ENCODE data around the gene GRIK2. TPM values are rescaled to one million over a fixed set of nuclear protein-coding genes. Genes with fewer than 3 reads are reported as not detected.

The GRIK2 gene
- total RNA-seq, 1 donor from 2014 or later, result 0.86 TPM

DNA sequence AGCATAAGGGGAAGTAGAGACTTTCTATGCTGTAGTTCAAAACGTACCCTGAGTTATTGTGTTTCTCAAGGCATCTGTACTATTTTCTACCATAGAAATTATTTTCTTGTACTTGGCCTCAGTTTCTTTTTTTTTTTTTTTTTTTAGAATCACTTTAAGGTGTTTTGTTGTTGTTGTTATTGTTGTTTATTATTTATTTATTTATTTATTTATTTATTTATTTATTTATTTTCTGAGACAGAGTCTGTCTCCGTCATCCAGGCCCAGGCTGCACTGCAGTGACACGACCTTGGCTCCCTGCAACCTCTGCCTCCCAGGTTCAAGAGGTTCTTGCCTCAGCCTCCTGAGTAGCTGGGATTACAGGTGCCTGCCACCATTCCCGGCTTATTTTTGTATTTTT lies 179.1 kb downstream of the GRIK2 start:
- no peak for DNase-seq (ENCODE audit: low read depth)
- H3K4me3 ChIP-seq (ENCODE audit: low read depth, low read length), result no peak overlapping the region
- TF ChIP-seq, protein P1, sequence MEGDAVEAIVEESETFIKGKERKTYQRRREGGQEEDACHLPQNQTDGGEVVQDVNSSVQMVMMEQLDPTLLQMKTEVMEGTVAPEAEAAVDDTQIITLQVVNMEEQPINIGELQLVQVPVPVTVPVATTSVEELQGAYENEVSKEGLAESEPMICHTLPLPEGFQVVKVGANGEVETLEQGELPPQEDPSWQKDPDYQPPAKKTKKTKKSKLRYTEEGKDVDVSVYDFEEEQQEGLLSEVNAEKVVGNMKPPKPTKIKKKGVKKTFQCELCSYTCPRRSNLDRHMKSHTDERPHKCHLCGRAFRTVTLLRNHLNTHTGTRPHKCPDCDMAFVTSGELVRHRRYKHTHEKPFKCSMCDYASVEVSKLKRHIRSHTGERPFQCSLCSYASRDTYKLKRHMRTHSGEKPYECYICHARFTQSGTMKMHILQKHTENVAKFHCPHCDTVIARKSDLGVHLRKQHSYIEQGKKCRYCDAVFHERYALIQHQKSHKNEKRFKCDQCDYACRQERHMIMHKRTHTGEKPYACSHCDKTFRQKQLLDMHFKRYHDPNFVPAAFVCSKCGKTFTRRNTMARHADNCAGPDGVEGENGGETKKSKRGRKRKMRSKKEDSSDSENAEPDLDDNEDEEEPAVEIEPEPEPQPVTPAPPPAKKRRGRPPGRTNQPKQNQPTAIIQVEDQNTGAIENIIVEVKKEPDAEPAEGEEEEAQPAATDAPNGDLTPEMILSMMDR (conservative IDR thresholded peaks at IDR 0.05; ENCODE audit: low read depth, low read length), result no peak

DNA sequence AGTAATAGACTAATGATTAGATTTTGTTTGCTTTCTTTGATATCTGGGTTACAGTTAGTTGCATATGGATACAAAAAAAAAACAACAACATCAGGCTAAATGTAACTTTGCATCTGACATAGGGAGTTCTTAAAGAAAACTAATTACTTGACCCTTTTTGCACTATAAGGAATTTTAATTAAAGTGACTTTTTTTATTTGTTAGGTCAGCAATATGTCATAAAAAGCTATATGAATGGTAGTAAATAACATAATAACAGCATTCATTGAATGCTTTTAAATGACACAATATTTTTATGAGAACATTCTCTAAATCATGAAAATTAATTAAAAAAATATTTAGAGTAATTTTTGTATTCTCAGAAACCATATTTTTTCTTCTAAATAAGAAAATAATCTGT lies 183.6 kb downstream of the GRIK2 start:
- no peak overlapping the region for H3K4me3 ChIP-seq (ENCODE audit: low read depth, low read length)
- TF ChIP-seq, protein P1 (conservative IDR thresholded peaks at IDR 0.05; ENCODE audit: low read depth, low read length), result no peak
- no peak for DNase-seq (ENCODE audit: low read depth)

DNA sequence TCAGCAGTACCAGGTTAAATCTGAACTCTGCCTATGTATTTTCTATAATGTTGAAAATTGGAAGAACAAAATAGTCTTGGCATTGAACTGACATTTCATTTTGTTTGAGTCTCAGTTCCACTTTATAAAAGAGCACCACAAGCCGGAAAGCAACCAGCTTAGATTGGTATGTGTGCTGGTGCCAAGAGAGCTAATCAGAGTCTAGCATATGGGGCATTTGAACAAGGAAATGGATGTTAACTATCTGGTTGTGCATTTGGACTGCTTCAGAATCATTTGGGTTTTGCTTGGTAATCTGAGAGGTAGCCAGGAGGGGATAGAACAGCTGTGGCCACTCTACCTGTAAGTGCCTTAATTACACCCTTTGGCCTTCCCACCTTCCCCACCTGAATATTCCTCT lies 184.8 kb downstream of the GRIK2 start:
- no peak for DNase-seq (ENCODE audit: low read depth)
- H3K4me3 ChIP-seq (ENCODE audit: low read depth, low read length), result no peak overlapping the region
- TF ChIP-seq, protein P1 (conservative IDR thresholded peaks at IDR 0.05; ENCODE audit: low read depth, low read length), result no peak

DNA sequence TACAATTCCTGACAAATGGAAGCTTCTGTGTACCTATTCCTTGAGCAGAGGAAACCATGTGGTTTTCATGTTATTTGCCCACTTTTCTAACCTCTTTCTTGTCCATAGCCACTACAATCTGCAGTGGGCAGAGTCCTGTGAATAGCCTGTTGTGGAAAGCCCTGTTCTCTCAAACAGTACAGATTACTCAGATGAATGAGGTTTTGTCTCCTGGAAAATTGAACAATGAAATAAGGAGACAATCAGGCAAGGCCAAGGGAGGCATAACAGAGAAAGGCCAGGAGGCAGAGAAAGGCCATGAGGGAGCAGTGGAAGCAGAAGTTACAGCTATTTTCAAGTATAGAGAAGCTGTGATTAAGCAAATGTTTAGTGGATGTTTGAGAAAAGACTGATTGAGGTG lies 189.3 kb downstream of the GRIK2 start:
- H3K4me3 ChIP-seq (ENCODE audit: low read depth, low read length), result no peak overlapping the region
- no peak for DNase-seq (ENCODE audit: low read depth)
- TF ChIP-seq, protein P1 (conservative IDR thresholded peaks at IDR 0.05; ENCODE audit: low read depth, low read length), result no peak

DNA sequence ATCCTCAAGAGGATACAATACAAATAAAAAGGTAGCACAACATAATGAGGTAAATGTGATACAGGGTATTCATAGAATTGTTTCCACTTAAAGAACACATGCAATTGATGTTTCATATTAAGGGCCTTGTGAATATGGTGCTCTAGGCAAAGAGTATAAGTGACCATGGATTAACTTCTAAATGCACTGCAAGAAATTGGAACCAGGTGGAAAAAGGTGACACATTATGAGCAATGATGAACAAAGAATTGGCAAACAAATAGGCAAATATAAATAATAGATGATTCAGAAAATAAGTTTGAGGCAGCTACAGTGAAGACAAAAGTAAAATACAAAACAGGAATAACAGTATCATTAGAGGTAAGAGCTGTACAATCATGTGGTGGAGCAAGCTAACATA lies 192.0 kb downstream of the GRIK2 start:
- no peak for DNase-seq (ENCODE audit: low read depth)
- TF ChIP-seq, protein P1 (conservative IDR thresholded peaks at IDR 0.05; ENCODE audit: low read depth, low read length), result no peak
- H3K4me3 ChIP-seq (ENCODE audit: low read depth, low read length), result no peak overlapping the region

DNA sequence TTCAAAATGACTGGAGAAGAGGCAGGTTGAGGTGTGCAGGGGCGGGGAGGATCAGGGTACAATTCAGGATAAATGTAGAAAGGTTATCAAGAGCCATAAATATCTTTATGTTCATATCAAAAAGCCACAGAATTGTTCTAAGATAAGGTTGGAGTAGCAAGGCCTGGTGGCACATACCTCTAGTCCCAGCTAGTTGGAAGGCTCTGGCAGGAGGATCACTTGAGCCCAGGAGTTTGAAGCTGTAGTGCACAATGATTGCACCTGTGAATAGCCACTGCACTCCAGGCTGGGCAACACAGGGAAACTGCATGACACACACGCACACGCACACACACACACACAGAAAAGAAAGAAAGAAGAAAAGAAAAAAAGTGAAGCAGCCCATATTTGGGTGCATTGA lies 194.8 kb downstream of the GRIK2 start:
- TF ChIP-seq, protein P1 (conservative IDR thresholded peaks at IDR 0.05; ENCODE audit: low read depth, low read length), result no peak
- no peak for DNase-seq (ENCODE audit: low read depth)
- no peak overlapping the region for H3K4me3 ChIP-seq (ENCODE audit: low read depth, low read length)

DNA sequence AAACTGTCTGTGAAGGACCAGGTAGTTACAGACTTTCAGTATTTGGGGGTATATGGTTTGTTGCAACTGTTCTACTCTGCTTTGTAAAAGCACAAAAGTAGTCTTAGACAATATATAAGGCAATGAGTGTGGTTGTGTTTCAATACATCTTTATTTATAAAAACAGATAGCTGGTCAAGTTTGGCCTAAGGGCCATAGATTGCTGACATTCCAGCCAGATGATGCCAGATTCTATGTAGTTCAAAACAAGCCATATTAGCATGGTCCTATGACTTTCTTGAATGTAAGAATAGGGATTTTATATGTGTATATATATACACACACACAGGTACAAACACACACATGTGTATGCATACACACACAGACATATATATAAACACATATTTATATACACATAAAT lies 201.8 kb downstream of the GRIK2 start:
- no peak overlapping the region for H3K4me3 ChIP-seq (ENCODE audit: low read depth, low read length)
- no peak for DNase-seq (ENCODE audit: low read depth)
- TF ChIP-seq, protein P1 (conservative IDR thresholded peaks at IDR 0.05; ENCODE audit: low read depth, low read length), result no peak

Measured in epithelial cell of proximal tubule (primary cell).